HepG2 (cell line): ENCODE measurements around the gene FIS1. TPM values are rescaled to one million over a fixed set of nuclear protein-coding genes. Genes with fewer than 3 reads are reported as not detected.
A peak's percentile ranks its signal among the peaks of the same experiment; 100 is the strongest.

Experiments
- ATAC-seq: fragments of 200-7000 bp; cut with Tn5 transposase; 3 replicates; pipeline ENCODE4 v1.9.1; 2020; ENCODE audit warnings: mild to moderate bottlenecking, moderate library complexity
- BruUV-seq: library from RNA; stranded (reverse); fragments of 400-500 nt; replicated peaks from 2 replicates; lab custom pipeline; 2021; lab: Mats Ljungman, UMichigan
- CTCF ChIA-PET: fragments of 300-600 bp; formaldehyde crosslinking; extraction: SDS; loops from one replicate; lab custom pipeline; 2021; ENCODE audit warnings: low total read pairs, inconsistent platforms, low intra/inter-chr PET ratio; lab: Yijun Ruan, JAX
- POLR2A ChIA-PET: fragments of 350-600 bp; sonication (Branson Sonifier 250); formaldehyde crosslinking; loops from one replicate; lab custom pipeline; 2020; ENCODE audit warnings: antibody characterized with exemption, inconsistent platforms; lab: Yijun Ruan, JAX
- DNase-seq: peaks from one replicate; pipeline ENCODE4 v3.0.0-alpha.2; 2015; ENCODE audit warnings: low spot score
- FAIRE-seq: peaks from 3 replicates; lab custom pipeline; 2011; peaks lifted over from hg19 to GRCh38; lab: Jason Lieb, UNC
- H2AFZ ChIP-seq: one replicate; pipeline ENCODE4 v1.6.1; 2011; ENCODE audit warnings: low read length, inconsistent platforms
- H3K27ac ChIP-seq: fragments of 300-600 bp; 3 replicates; pipeline ENCODE4 v1.8.0; 2011; ENCODE audit warnings: mixed run types, mild to moderate bottlenecking, mixed read lengths, low read length, inconsistent platforms; ENCODE audit not compliant: insufficient read depth; ENCODE audit errors: extremely low read length
- H3K27me3 ChIP-seq, 2 experiments: fragments of 200-600 bp in 1 of 2; 2 replicates in 1 of 2; 3 replicates in 1 of 2; pipeline versions ENCODE4 v1.6.0 to v1.8.0; 2011; ENCODE audit warnings: low read length in 2 of 2, mild to moderate bottlenecking in 2 of 2, moderate library complexity in 2 of 2, inconsistent platforms in 1 of 2; ENCODE audit not compliant: insufficient read depth in 2 of 2, control insufficient read depth in 1 of 2
- H3K36me3 ChIP-seq, 2 experiments: fragments of 200-600 bp in 1 of 2; replicated peaks in 1 of 2; 2 replicates in 1 of 2; 3 replicates in 1 of 2; pipeline versions ENCODE4 v1.5.1 to v1.8.0; 2011; ENCODE audit warnings: low read length in 2 of 2, inconsistent platforms in 1 of 2; ENCODE audit not compliant: insufficient read depth in 2 of 2, control insufficient read depth in 1 of 2
- H3K4me1 ChIP-seq: 2 replicates; pipeline ENCODE4 v1.5.1; 2012; ENCODE audit warnings: low read length, inconsistent platforms; ENCODE audit not compliant: insufficient read depth
- H3K4me2 ChIP-seq: 2 replicates; pipeline ENCODE4 v1.6.0; 2011; ENCODE audit warnings: low read depth, low read length, inconsistent platforms
- H3K4me3 ChIP-seq, 3 experiments: fragments of 200-600 bp in 1 of 3; sonication (generic), shearing (Covaris generic) in 1 of 3; replicated peaks in 1 of 3; 2 replicates each; pipeline ENCODE4 v1.5.1; 2011 to 2016; ENCODE audit warnings: low read length in 3 of 3, inconsistent platforms in 2 of 3, low read depth in 2 of 3, mild to moderate bottlenecking in 2 of 3, control low read depth in 1 of 3, mixed read lengths in 1 of 3; ENCODE audit not compliant: insufficient read depth in 1 of 3
- H3K79me2 ChIP-seq: one replicate; pipeline ENCODE4 v1.6.1; 2011; ENCODE audit warnings: low read length, inconsistent platforms; ENCODE audit not compliant: insufficient read depth
- H3K9ac ChIP-seq: 2 replicates; pipeline ENCODE4 v1.6.0; 2011; ENCODE audit warnings: mild to moderate bottlenecking, low read depth, low read length, inconsistent platforms; ENCODE audit not compliant: insufficient read depth
- H3K9me3 ChIP-seq: 2 replicates; pipeline ENCODE4 v1.5.1; 2012; ENCODE audit warnings: mild to moderate bottlenecking, low read length
- H4K20me1 ChIP-seq: 2 replicates; pipeline ENCODE4 v1.6.0; 2011; ENCODE audit warnings: inconsistent platforms, mild to moderate bottlenecking, low read length, moderate library complexity; ENCODE audit not compliant: insufficient read depth
- ATAD3A ChIP-seq: sonication (generic); formaldehyde crosslinking; IDR thresholded peaks from 2 replicates; pipeline ENCODE4 v1.4.0; 2020; ENCODE audit warnings: missing genetic modification reagents
- CBFB ChIP-seq: sonication (generic); formaldehyde crosslinking; IDR thresholded peaks from 2 replicates; pipeline ENCODE4 v1.4.0; 2020; ENCODE audit warnings: missing genetic modification reagents
- CENPX ChIP-seq: sonication (generic); formaldehyde crosslinking; IDR thresholded peaks from 2 replicates; pipeline ENCODE4 v1.9.0; 2021; ENCODE audit warnings: mild to moderate bottlenecking, missing genetic modification reagents, moderate library complexity
- DMAP1 ChIP-seq: IDR thresholded peaks from 2 replicates; pipeline ENCODE4 v1.6.1; 2016
- EEA1 ChIP-seq: sonication (generic); formaldehyde crosslinking; IDR thresholded peaks from 2 replicates; pipeline ENCODE4 v1.5.1; 2020; ENCODE audit warnings: mild to moderate bottlenecking, missing genetic modification reagents, borderline replicate concordance
- EP300 ChIP-seq, 3 experiments: sonication (generic) in 1 of 3; formaldehyde crosslinking in 1 of 3; IDR thresholded peaks; 2 replicates each; pipeline versions ENCODE4 v1.5.1 to v1.6.1; 2011 to 2020; ENCODE audit warnings: low read depth in 2 of 3, low read length in 2 of 3, borderline replicate concordance in 1 of 3, improper control_type of control experiment in 1 of 3, mild to moderate bottlenecking in 1 of 3, missing genetic modification reagents in 1 of 3, moderate library complexity in 1 of 3
- HNRNPK ChIP-seq: fragments of 200-400 bp; formaldehyde crosslinking; IDR thresholded peaks from 2 replicates; pipeline ENCODE4 v1.6.1; 2018; ENCODE audit warnings: low read length, low read depth, moderate library complexity, mild to moderate bottlenecking; ENCODE audit not compliant: poor library complexity, severe bottlenecking
- KLF9 ChIP-seq: IDR thresholded peaks from 2 replicates; pipeline ENCODE4 v1.6.1; 2016; ENCODE audit warnings: low read depth
- MAZ ChIP-seq, 2 experiments: sonication (generic) in 1 of 2; formaldehyde crosslinking in 1 of 2; IDR thresholded peaks; 2 replicates each; pipeline versions ENCODE4 v1.5.0 to v1.6.1; 2012 to 2020; ENCODE audit warnings: low read depth in 2 of 2, mild to moderate bottlenecking in 2 of 2, borderline replicate concordance in 1 of 2, improper control_type of control experiment in 1 of 2, low read length in 1 of 2, missing genetic modification reagents in 1 of 2, moderate library complexity in 1 of 2
- NCOR1 ChIP-seq: fragments of 200-600 bp; sonication (generic); IDR thresholded peaks from 2 replicates; pipeline ENCODE4 v1.7.0; 2017; ENCODE audit warnings: antibody characterized with exemption, low read length, borderline replicate concordance
- NR2F1 ChIP-seq, 2 experiments: fragments of 450-650 bp in 1 of 2; formaldehyde crosslinking in 1 of 2; IDR thresholded peaks; 2 replicates each; pipeline versions ENCODE4 v1.5.0 to v1.6.1; 2016 to 2020; ENCODE audit warnings: mild to moderate bottlenecking in 1 of 2, missing compliant biosample characterization in 1 of 2, missing genetic modification reagents in 1 of 2, moderate library complexity in 1 of 2
- PHF20 ChIP-seq: sonication (generic); formaldehyde crosslinking; IDR thresholded peaks from 2 replicates; pipeline ENCODE4 v1.5.0; 2020; ENCODE audit warnings: mild to moderate bottlenecking, missing genetic modification reagents
- SRY ChIP-seq: sonication (generic); formaldehyde crosslinking; IDR thresholded peaks from 2 replicates; pipeline ENCODE4 v1.8.0; 2022; ENCODE audit warnings: mild to moderate bottlenecking, missing genetic modification reagents
- STAG1 ChIP-seq: sonication (generic); formaldehyde crosslinking; IDR thresholded peaks from 2 replicates; pipeline ENCODE4 v1.4.0; 2020; ENCODE audit warnings: missing genetic modification reagents
- STAT5B ChIP-seq: sonication (generic); formaldehyde crosslinking; IDR thresholded peaks from 2 replicates; pipeline ENCODE4 v1.4.0; 2020; ENCODE audit warnings: missing genetic modification reagents
- SYNCRIP ChIP-seq: fragments of 200-400 bp; formaldehyde crosslinking; IDR thresholded peaks from 2 replicates; pipeline ENCODE4 v1.6.1; 2018; ENCODE audit warnings: mild to moderate bottlenecking, low read depth, low read length; ENCODE audit not compliant: insufficient read depth
- ZEB1 ChIP-seq: IDR thresholded peaks from 2 replicates; pipeline ENCODE4 v1.6.1; 2012; ENCODE audit warnings: mild to moderate bottlenecking, low read depth, inconsistent platforms; ENCODE audit not compliant: insufficient replicate concordance
- ZFYVE20 ChIP-seq: sonication (generic); formaldehyde crosslinking; IDR thresholded peaks from 2 replicates; pipeline ENCODE4 v1.8.0; 2023; ENCODE audit warnings: low read depth, mild to moderate bottlenecking, moderate library complexity, missing genetic modification reagents, borderline replicate concordance
- ZNF546 ChIP-seq: sonication (generic); formaldehyde crosslinking; conservative IDR thresholded peaks from 2 replicates; pipeline ENCODE4 v1.8.1; 2023; ENCODE audit warnings: mild to moderate bottlenecking, missing genetic modification reagents
- ZNF737 ChIP-seq: sonication (generic); formaldehyde crosslinking; IDR thresholded peaks from 2 replicates; pipeline ENCODE4 v1.5.0; 2020; ENCODE audit warnings: missing genetic modification reagents, mild to moderate bottlenecking, borderline replicate concordance
- WGBS: methylation state at CpG from one replicate; pipeline ENCODE4 v1.1.6; 2017; ENCODE audit warnings: low lambda C conversion rate; 5-methylcytosine and 5-hydroxymethylcytosine counted together
- in situ Hi-C: cut with HindIII; loops from 2 replicates; pipeline ENCODE4 v1.10.0; 2017; ENCODE audit warnings: low pct_unique_long_range_greater_than_20kb; ENCODE audit not compliant: extremely low pct_ligation_motif_present
- intact Hi-C: fragments of 100-400 bp; cut with micrococcal nuclease; formaldehyde crosslinking; loops from one replicate; pipeline ENCODE4 v1.10.0; 2022; ENCODE audit not compliant: unreplicated experiment
- polyA plus RNA-seq, 8 experiments: library from polyadenylated mRNA; depleted of rRNA in 3 of 8; stranded (reverse) in 7 of 8; unstranded in 1 of 8; fragments of >200 nt; fragmentation: Illumina TruSeq in 4 of 8; extraction: Trizol in 4 of 8; gene quantifications; 2 replicates each; pipeline versions ENCODE4 v1.2.1 to v1.2.3, GENCODE V29; 2011 to 2016; ENCODE audit warnings: low read depth in 4 of 8, missing spikeins in 1 of 8, mixed read lengths in 1 of 8; ENCODE audit not compliant: insufficient read depth in 1 of 8
- total RNA-seq, 5 experiments: library from RNA; depleted of rRNA; stranded (reverse); fragments of >200 nt; fragmentation: Illumina TruSeq; extraction: Trizol; gene quantifications; 2 replicates each; pipeline ENCODE4 v1.2.3, GENCODE V29; 2016; ENCODE audit warnings: low read depth in 1 of 5
- TF ChIP-seq, protein P1 (sequence below): sonication (generic); formaldehyde crosslinking; conservative IDR thresholded peaks from 2 replicates; pipeline ENCODE4 v1.8.0; 2022; ENCODE audit warnings: missing genetic modification reagents

Gene FIS1
- total and polyA plus RNA-seq, 2 of the 13 experiments (the other 11 are each of a cell fraction or from before 2014, with no cell fraction given) = 97.5 to 101 TPM

GRCh38 chr7:101218236-101219125 lies 26.4 kb downstream of the FIS1 start:
- Histone ChIP-seq H3K4me3 (peak overlapping the region; percentile 82 to 95 (median 83)), H3K27ac (peak overlapping the region; percentile 84), H3K4me1 (peaks cover 44% of the 10 kb centered on the region), H3K9ac (peak overlapping the region; percentile 86), H3K36me3 (peaks cover 4 to 16% of the 10 kb centered on the region in 2 experiments; a peak in 4 of 5 replicates), H4K20me1 (no peaks in the 10 kb centered on the region), H3K4me2 (peak overlapping the region; percentile 91), H3K27me3 (no peaks in the 10 kb centered on the region; a peak in 1 of 5 replicates), H2AFZ (no peak overlapping the region), H3K79me2 (peaks cover 29% of the 10 kb centered on the region), H3K9me3 (no peaks in the 10 kb centered on the region)
- FAIRE-seq (peak; percentile 28), ATAC-seq (peak; percentile 54), DNase-seq (no peak)
- TSS peak; percentile 81 for BruUV-seq
- intact Hi-C loops (loop anchor here (1.0 kb wide), 1 partner anchor 26 kb away; no protein-coding TSS in a partner anchor), in situ Hi-C loops (no loop called here)
- 1% methylated on average over 24 of the region's 26 CpGs for WGBS
- ChIA-PET POLR2A (interaction anchor here (0.6 to 11.2 kb wide), 22 partner anchors 11 to 1039 kb away, joined by 3 to 202 read pairs (median 6); partner anchors contain the start of genes CLDN15, FIS1, IFT22 and MOGAT3), CTCF (interaction anchor here (1.0 kb wide), 1 partner anchor 25 kb away, joined by 3 read pairs; no protein-coding TSS in a partner anchor)
- peak; percentile 55; the same call in 1 of the 2 replicates for TF ChIP-seq PHF20 (CRISPR knock-in tag)
- no peak for TF ChIP-seq STAG1 (CRISPR knock-in tag)
- no peak for TF ChIP-seq ATAD3A (CRISPR knock-in tag)
- TF ChIP-seq HNRNPK = no peak
- TF ChIP-seq NCOR1 = peak; percentile 14; the same call in 1 of the 2 replicates
- TF ChIP-seq STAT5B (CRISPR knock-in tag) = no peak
- no peak for TF ChIP-seq CBFB (CRISPR knock-in tag)
- no peak for TF ChIP-seq ZFYVE20 (CRISPR knock-in tag)
- TF ChIP-seq ZNF546 (CRISPR knock-in tag) = no peak
- TF ChIP-seq EP300 (IDR thresholded peaks at IDR 0.05; ENCODE audit: low read depth in 2 of 2, low read length in 2 of 2) = 0 out of 4 replicates have a peak, but pooled peaks of 1 of the 2 experiments have one; percentile 10
- no peak for TF ChIP-seq EP300 (CRISPR knock-in tag; IDR thresholded peaks at IDR 0.05; ENCODE audit: borderline replicate concordance)
- TF ChIP-seq, protein P1, sequence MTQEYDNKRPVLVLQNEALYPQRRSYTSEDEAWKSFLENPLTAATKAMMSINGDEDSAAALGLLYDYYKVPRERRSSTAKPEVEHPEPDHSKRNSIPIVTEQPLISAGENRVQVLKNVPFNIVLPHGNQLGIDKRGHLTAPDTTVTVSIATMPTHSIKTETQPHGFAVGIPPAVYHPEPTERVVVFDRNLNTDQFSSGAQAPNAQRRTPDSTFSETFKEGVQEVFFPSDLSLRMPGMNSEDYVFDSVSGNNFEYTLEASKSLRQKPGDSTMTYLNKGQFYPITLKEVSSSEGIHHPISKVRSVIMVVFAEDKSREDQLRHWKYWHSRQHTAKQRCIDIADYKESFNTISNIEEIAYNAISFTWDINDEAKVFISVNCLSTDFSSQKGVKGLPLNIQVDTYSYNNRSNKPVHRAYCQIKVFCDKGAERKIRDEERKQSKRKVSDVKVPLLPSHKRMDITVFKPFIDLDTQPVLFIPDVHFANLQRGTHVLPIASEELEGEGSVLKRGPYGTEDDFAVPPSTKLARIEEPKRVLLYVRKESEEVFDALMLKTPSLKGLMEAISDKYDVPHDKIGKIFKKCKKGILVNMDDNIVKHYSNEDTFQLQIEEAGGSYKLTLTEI = no peak
- no peak for TF ChIP-seq SYNCRIP
- no peak for TF ChIP-seq CENPX (CRISPR knock-in tag)
- no peak for TF ChIP-seq KLF9 (CRISPR knock-in tag)
- TF ChIP-seq SRY (CRISPR knock-in tag) = no peak
- no peak for TF ChIP-seq ZEB1
- TF ChIP-seq DMAP1 (CRISPR knock-in tag) = no peak
- no peak for TF ChIP-seq EEA1 (CRISPR knock-in tag)
- TF ChIP-seq NR2F1 (CRISPR knock-in tag; IDR thresholded peaks at IDR 0.05) = no peak
- TF ChIP-seq MAZ (IDR thresholded peaks at IDR 0.05; ENCODE audit: borderline replicate concordance, low read depth, low read length) = no peak
- TF ChIP-seq MAZ (CRISPR knock-in tag; IDR thresholded peaks at IDR 0.05; ENCODE audit: low read depth) = no peak
- TF ChIP-seq ZNF737 = no peak; the same call in 1 of the 2 replicates
